HepG2 (cell line): ENCODE data around the gene KIF1B. TPM values are rescaled to one million over a fixed set of nuclear protein-coding genes. Genes with fewer than 3 reads are reported as not detected.

Experiments used
- AKAP8 ChIP-seq: sonication (generic); formaldehyde crosslinking; IDR thresholded peaks from 2 replicates; pipeline ENCODE4 v1.5.1; 2020; ENCODE audit warnings: mild to moderate bottlenecking, missing genetic modification reagents
- CEBPG ChIP-seq: IDR thresholded peaks from 2 replicates; pipeline ENCODE4 v1.6.1; 2016
- MTF1 ChIP-seq: sonication (generic); formaldehyde crosslinking; IDR thresholded peaks from 2 replicates; pipeline ENCODE4 v1.5.0; 2020; ENCODE audit warnings: missing genetic modification reagents
- MYNN ChIP-seq: sonication (generic); formaldehyde crosslinking; IDR thresholded peaks from 2 replicates; pipeline ENCODE4 v1.4.0; 2020; ENCODE audit warnings: mild to moderate bottlenecking, low read depth, missing genetic modification reagents
- POLR2AphosphoS2 ChIP-seq: IDR thresholded peaks from 2 replicates; pipeline ENCODE4 v1.6.1; 2011; ENCODE audit warnings: low read depth, low read length, improper control_type of control experiment
- SNRNP70 ChIP-seq: fragments of 200-400 bp; formaldehyde crosslinking; IDR thresholded peaks from 2 replicates; pipeline ENCODE4 v1.6.1; 2017; ENCODE audit warnings: mild to moderate bottlenecking, low read depth, low read length, moderate library complexity
- XBP1 ChIP-seq: sonication (generic); formaldehyde crosslinking; IDR thresholded peaks from 2 replicates; pipeline ENCODE4 v1.5.0; 2020; ENCODE audit warnings: missing genetic modification reagents
- ZEB1 ChIP-seq: IDR thresholded peaks from 2 replicates; pipeline ENCODE4 v1.6.1; 2012; ENCODE audit warnings: mild to moderate bottlenecking, low read depth, inconsistent platforms; ENCODE audit not compliant: insufficient replicate concordance
- ZNF142 ChIP-seq: sonication (generic); formaldehyde crosslinking; IDR thresholded peaks from 2 replicates; pipeline ENCODE4 v1.4.0; 2020; ENCODE audit warnings: missing genetic modification reagents
- ZSCAN20 ChIP-seq: sonication (generic); formaldehyde crosslinking; IDR thresholded peaks from 2 replicates; pipeline ENCODE4 v1.4.0; 2020; ENCODE audit warnings: missing genetic modification reagents, mild to moderate bottlenecking, borderline replicate concordance
- polyA plus RNA-seq, 8 experiments: library from polyadenylated mRNA; depleted of rRNA in 3 of 8; stranded (reverse) in 7 of 8; unstranded in 1 of 8; fragments of >200 nt; fragmentation: Illumina TruSeq in 4 of 8; extraction: Trizol in 4 of 8; gene quantifications; 2 replicates each; pipeline versions ENCODE4 v1.2.1 to v1.2.3, GENCODE V29; 2011 to 2016; ENCODE audit warnings: low read depth in 4 of 8, missing spikeins in 1 of 8, mixed read lengths in 1 of 8; ENCODE audit not compliant: insufficient read depth in 1 of 8
- total RNA-seq, 5 experiments: library from RNA; depleted of rRNA; stranded (reverse); fragments of >200 nt; fragmentation: Illumina TruSeq; extraction: Trizol; gene quantifications; 2 replicates each; pipeline ENCODE4 v1.2.3, GENCODE V29; 2016; ENCODE audit warnings: low read depth in 1 of 5
- TF ChIP-seq, protein P1 (sequence below): sonication (generic); formaldehyde crosslinking; IDR thresholded peaks from 2 replicates; pipeline ENCODE4 v1.5.0; 2020; ENCODE audit warnings: mild to moderate bottlenecking, missing genetic modification reagents, borderline replicate concordance

Gene KIF1B
- total and polyA plus RNA-seq, 2 of the 13 experiments (the other 11 are each of a cell fraction or from before 2014, with no cell fraction given) = 26.7 to 32.5 TPM

- TF ChIP-seq ZNF142 (CRISPR knock-in tag) = no peak
- TF ChIP-seq MYNN (CRISPR knock-in tag) = no peak
- TF ChIP-seq ZEB1 = no peak
- TF ChIP-seq SNRNP70 = no peak
- no peak for TF ChIP-seq MTF1
- TF ChIP-seq CEBPG (CRISPR knock-in tag) = no peak
- TF ChIP-seq AKAP8 (CRISPR knock-in tag) = no peak
- TF ChIP-seq, protein P1, sequence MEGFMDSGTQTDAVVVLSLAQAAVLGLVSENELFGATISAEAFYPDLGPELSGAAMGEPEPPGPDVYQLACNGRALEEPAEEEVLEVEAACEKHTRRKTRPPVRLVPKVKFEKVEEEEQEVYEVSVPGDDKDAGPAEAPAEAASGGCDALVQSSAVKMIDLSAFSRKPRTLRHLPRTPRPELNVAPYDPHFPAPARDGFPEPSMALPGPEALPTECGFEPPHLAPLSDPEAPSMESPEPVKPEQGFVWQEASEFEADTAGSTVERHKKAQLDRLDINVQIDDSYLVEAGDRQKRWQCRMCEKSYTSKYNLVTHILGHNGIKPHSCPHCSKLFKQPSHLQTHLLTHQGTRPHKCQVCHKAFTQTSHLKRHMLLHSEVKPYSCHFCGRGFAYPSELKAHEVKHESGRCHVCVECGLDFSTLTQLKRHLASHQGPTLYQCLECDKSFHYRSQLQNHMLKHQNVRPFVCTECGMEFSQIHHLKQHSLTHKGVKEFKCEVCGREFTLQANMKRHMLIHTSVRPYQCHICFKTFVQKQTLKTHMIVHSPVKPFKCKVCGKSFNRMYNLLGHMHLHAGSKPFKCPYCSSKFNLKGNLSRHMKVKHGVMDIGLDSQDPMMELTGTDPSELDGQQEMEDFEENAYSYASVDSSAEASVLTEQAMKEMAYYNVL (CRISPR knock-in tag) = no peak
- no peak for TF ChIP-seq XBP1 (CRISPR knock-in tag)
- no peak for TF ChIP-seq POLR2AphosphoS2
- TF ChIP-seq ZSCAN20 = no peak
Observed at GRCh38 chr1:10187026-10187334, 23.4 kb upstream of the KIF1B start (continued).
